Measurements from ENCODE around the gene KIAA1614. TPM values are rescaled to one million over a fixed set of nuclear protein-coding genes. Genes with fewer than 3 reads are reported as not detected.
A peak's percentile ranks its signal among the peaks of the same experiment; 100 is the strongest.

KIAA1614 gene
- total and polyA plus RNA-seq, 10 of the 15 experiments (the other 5 are each of a cell fraction or from before 2014, with no cell fraction given), result 0.03 to 1.0 (median 0.26) TPM; not detected in 1

DNA sequence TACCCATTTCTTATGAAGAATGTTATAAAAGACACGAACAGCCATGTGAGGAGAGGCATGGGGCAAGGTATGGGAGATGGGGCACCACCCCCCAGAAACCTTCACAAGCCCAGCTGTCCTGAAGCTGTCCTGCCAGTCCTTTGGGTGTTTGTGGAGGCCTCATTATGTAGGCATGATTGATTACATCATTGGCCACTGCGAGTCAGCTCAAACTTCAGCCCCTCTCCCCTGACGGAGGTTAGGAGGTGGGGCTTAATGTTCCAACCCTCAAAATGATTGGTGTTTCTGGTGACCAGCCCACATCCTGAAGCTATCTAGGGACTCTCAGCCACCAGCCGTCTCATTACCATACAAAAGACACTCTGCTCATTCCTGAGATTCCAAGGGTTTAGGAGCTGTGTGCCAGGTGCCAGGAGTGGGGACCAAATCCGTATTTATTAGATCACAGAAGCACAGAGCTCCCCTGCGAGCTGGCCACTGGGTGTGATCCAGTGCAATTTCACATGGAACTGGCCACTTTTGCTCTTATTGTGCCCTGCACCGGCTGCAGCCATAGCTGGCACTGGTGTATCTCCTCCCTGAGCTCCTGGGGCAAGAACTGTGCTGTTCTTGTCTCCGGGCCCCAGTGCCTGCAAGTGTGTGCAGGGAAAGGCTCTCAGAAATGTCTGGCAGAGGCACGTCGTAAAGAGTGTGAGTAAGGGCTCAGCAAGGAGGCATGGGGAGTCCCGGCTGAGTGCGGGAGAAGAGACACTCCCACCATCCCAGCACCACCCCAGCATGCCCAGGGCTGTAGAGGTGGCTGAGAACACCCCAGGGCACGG is 10.5 kb downstream of the KIAA1614 start:
- intact Hi-C loops (cut with micrococcal nuclease; ENCODE audit: unreplicated experiment) (no loop called here), in situ Hi-C loops (cut with MboI) (no loop called here)
- Histone ChIP-seq H3K36me3 (ENCODE audit: control insufficient read depth in 2 of 2, insufficient read depth in 2 of 2, low read length in 1 of 2) (no peaks in the 10 kb centered on the region), H3K4me1 (ENCODE audit: control insufficient read depth, insufficient read depth, low read length) (peaks cover 11% of the 10 kb centered on the region), H3K9me3 (replicated peaks; ENCODE audit: control insufficient read depth, insufficient read depth, low read length) (no peaks in the 10 kb centered on the region), H3K79me2 (ENCODE audit: control insufficient read depth, insufficient read depth, low read length) (no peaks in the 10 kb centered on the region), H3K4me3 (no peak overlapping the region), H3K4me2 (ENCODE audit: control insufficient read depth, insufficient read depth) (no peak overlapping the region), H3K9ac (ENCODE audit: control insufficient read depth, insufficient read depth, low read length) (no peak overlapping the region), H2AFZ (ENCODE audit: control insufficient read depth, low read depth, low read length) (no peak overlapping the region), H4K20me1 (ENCODE audit: control insufficient read depth, insufficient read depth) (no peaks in the 10 kb centered on the region), H3K27ac (ENCODE audit: control insufficient read depth, insufficient read depth) (no peak overlapping the region), H3K27me3 (replicated peaks in 1 of 2; ENCODE audit: control insufficient read depth in 2 of 2, insufficient read depth in 2 of 2, low read length in 1 of 2) (peaks cover 0 to 3% of the 10 kb centered on the region in 2 experiments; a peak in 1 of 4 replicates)
- ATAC-seq (peak; percentile 65), FAIRE-seq (no peak), DNase-seq (ENCODE audit: low read depth, low spot score) (peak; percentile 19)
- ChIA-PET POLR2A (interaction anchor here (0.6 to 1.6 kb wide), 2 partner anchors 13 to 29 kb away, joined by 3 to 4 read pairs; no protein-coding TSS in a partner anchor), SMC1A (ENCODE audit: uncharacterized antibody, unreplicated experiment) (interaction anchor here (0.6 to 19.3 kb wide), 11 partner anchors 8 to 242 kb away, joined by 3 to 304 read pairs (median 4); no protein-coding TSS in a partner anchor), CTCF (interaction anchor here (0.8 to 19.8 kb wide), 7 partner anchors 14 to 391 kb away, joined by 3 to 344 read pairs (median 4); no protein-coding TSS in a partner anchor), RAD21 (ENCODE audit: unreplicated experiment) (interaction anchor here (1.0 to 16.7 kb wide), 9 partner anchors 8 to 220 kb away, joined by 3 to 215 read pairs (median 5); partner anchors contain the start of gene KIAA1614)
- TF ChIP-seq RB1 (IDR thresholded peaks at IDR 0.05; ENCODE audit: borderline replicate concordance), result no peak
- no peak for TF ChIP-seq KDM1A (IDR thresholded peaks at IDR 0.05; ENCODE audit: borderline replicate concordance)
- TF ChIP-seq, protein P1, sequence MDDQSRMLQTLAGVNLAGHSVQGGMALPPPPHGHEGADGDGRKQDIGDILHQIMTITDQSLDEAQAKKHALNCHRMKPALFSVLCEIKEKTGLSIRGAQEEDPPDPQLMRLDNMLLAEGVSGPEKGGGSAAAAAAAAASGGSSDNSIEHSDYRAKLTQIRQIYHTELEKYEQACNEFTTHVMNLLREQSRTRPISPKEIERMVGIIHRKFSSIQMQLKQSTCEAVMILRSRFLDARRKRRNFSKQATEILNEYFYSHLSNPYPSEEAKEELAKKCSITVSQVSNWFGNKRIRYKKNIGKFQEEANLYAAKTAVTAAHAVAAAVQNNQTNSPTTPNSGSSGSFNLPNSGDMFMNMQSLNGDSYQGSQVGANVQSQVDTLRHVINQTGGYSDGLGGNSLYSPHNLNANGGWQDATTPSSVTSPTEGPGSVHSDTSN (IDR thresholded peaks at IDR 0.05; ENCODE audit: insufficient replicate concordance, low read depth, low read length), result peak; percentile 45
- no peak for TF ChIP-seq RFX5 (IDR thresholded peaks at IDR 0.05; ENCODE audit: low read depth, low read length)
- no peak for TF ChIP-seq CHD2 (IDR thresholded peaks at IDR 0.05; ENCODE audit: borderline replicate concordance, low read depth, low read length)
- no peak for TF ChIP-seq SP1 (IDR thresholded peaks at IDR 0.05; ENCODE audit: low read depth, low read length)
- no peak for TF ChIP-seq FOXK2 (IDR thresholded peaks at IDR 0.05)
- TF ChIP-seq ZNF207 (IDR thresholded peaks at IDR 0.05; ENCODE audit: borderline replicate concordance), result no peak
- peak; percentile 48; the same call in 1 of the 2 replicates for TF ChIP-seq ATF7 (IDR thresholded peaks at IDR 0.05; ENCODE audit: low read depth)
- no peak for TF ChIP-seq NR2C1 (IDR thresholded peaks at IDR 0.05)
- TF ChIP-seq NFIC (IDR thresholded peaks at IDR 0.05; ENCODE audit: low read depth, low read length), result no peak
- TF ChIP-seq SMAD1 (IDR thresholded peaks at IDR 0.05; ENCODE audit: low read depth, partially characterized antibody), result no peak
- no peak for TF ChIP-seq MTA3 (IDR thresholded peaks at IDR 0.05; ENCODE audit: borderline replicate concordance, low read length)
- no peak for TF ChIP-seq POLR2A (IDR thresholded peaks at IDR 0.05; ENCODE audit: low read depth, low read length)
- TF ChIP-seq FOXM1 (IDR thresholded peaks at IDR 0.05; ENCODE audit: low read depth, low read length), result no peak
- peak; percentile 71 for TF ChIP-seq PKNOX1 (IDR thresholded peaks at IDR 0.05)
- TF ChIP-seq TCF12 (IDR thresholded peaks at IDR 0.05; ENCODE audit: low read depth, low read length), result no peak
- no peak for TF ChIP-seq CHD4 (IDR thresholded peaks at IDR 0.05)
- TF ChIP-seq ZNF24 (IDR thresholded peaks at IDR 0.05), result no peak
- no peak for TF ChIP-seq ATF3 (IDR thresholded peaks at IDR 0.05; ENCODE audit: borderline replicate concordance, extremely low read depth, low read depth, low read length)
- no TSS peak for BruUV-seq (replicated peaks)
- WGBS (ENCODE audit: insufficient coverage, insufficient replicate concordance, low lambda C conversion rate, missing lambda C conversion rate), result 29% methylated on average over 13 of the region's 13 CpGs

All from GM12878 (cell line).